ENCODE data around the gene LMTK2. TPM values are rescaled to one million over a fixed set of nuclear protein-coding genes. Genes with fewer than 3 reads are reported as not detected.

The LMTK2 gene
- total and polyA plus RNA-seq, 2 experiments from 2014 or later: 6.1 to 30.8 TPM

DNA sequence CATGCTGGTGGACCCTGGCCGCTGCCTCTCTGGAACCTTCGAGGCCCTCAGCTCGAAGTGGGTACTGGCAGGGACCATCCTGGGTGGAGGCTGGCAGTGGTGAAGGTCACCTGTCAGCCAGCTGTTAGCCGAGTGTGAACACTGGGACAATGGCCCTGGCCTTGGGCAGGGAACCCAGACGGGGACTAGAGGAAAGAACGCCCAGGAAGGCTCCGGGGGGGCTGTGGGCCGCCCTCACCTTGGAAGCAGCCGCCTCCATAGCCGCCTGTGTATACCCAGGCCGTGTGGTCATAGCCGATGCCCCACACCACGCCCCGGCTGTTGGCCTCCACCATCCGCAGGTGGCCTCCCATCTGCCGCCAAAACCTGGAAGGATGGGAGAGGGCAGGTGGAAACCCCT is 122.1 kb downstream of the LMTK2 start:
- Mint-ChIP-seq H3K4me3 (no peak overlapping the region), H3K9me3 (no peaks in the 10 kb centered on the region), H3K27ac (no peak overlapping the region), H3K4me1 (no peaks in the 10 kb centered on the region), H3K36me3 (ENCODE audit: low read depth) (no peaks in the 10 kb centered on the region), H3K27me3 (ENCODE audit: insufficient read depth, low read depth, poor library complexity) (peaks cover 8% of the 10 kb centered on the region)
- Histone ChIP-seq H3K36me3 (ENCODE audit: insufficient read depth) (no peaks in the 10 kb centered on the region), H4K20me1 (replicated peaks; ENCODE audit: insufficient read depth) (no peaks in the 10 kb centered on the region), H3K9me2 (ENCODE audit: insufficient read depth) (no peaks in the 10 kb centered on the region), H2AFZ (no peak overlapping the region), H3K4me2 (no peak overlapping the region), H3K4me3 (no peak overlapping the region), H3K27ac (ENCODE audit: low read depth) (no peak overlapping the region), H3K4me1 (ENCODE audit: insufficient read depth) (no peaks in the 10 kb centered on the region), H3F3A (replicated peaks; ENCODE audit: low read depth) (no peaks in the 10 kb centered on the region), H3K79me2 (replicated peaks; ENCODE audit: insufficient read depth) (no peaks in the 10 kb centered on the region), H3K27me3 (ENCODE audit: insufficient read depth) (no peaks in the 10 kb centered on the region)
- ATAC-seq (no peak), DNase-seq (ENCODE audit: low spot score) (no peak)
- TF ChIP-seq CTCF (conservative IDR thresholded peaks at IDR 0.05; ENCODE audit: low read depth in 2 of 2): no peak
- no peak for TF ChIP-seq POLR2AphosphoS5 (IDR thresholded peaks at IDR 0.05; ENCODE audit: low read depth)
- TF ChIP-seq EZH2 (IDR thresholded peaks at IDR 0.05; ENCODE audit: low read depth, unreplicated experiment): no peak
- no peak for TF ChIP-seq JUNB (IDR thresholded peaks at IDR 0.05; ENCODE audit: unreplicated experiment)
- no peak for TF ChIP-seq ZNF462 (CRISPR knock-in tag; IDR thresholded peaks at IDR 0.05)
- TF ChIP-seq, protein P1, sequence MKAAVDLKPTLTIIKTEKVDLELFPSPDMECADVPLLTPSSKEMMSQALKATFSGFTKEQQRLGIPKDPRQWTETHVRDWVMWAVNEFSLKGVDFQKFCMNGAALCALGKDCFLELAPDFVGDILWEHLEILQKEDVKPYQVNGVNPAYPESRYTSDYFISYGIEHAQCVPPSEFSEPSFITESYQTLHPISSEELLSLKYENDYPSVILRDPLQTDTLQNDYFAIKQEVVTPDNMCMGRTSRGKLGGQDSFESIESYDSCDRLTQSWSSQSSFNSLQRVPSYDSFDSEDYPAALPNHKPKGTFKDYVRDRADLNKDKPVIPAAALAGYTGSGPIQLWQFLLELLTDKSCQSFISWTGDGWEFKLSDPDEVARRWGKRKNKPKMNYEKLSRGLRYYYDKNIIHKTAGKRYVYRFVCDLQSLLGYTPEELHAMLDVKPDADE (IDR thresholded peaks at IDR 0.05): no peak
- no peak for TF ChIP-seq CREB1 (CRISPR knock-in tag; IDR thresholded peaks at IDR 0.05; ENCODE audit: low read depth)
- TF ChIP-seq NANOG (IDR thresholded peaks at IDR 0.05; ENCODE audit: borderline replicate concordance): no peak
- TF ChIP-seq EZH2phosphoT487 (IDR thresholded peaks at IDR 0.05; ENCODE audit: unreplicated experiment): no peak
- no peak for TF ChIP-seq ZNF331 (CRISPR knock-in tag; IDR thresholded peaks at IDR 0.05; ENCODE audit: low read depth)
- TF ChIP-seq REST (IDR thresholded peaks at IDR 0.05; ENCODE audit: unreplicated experiment): no peak
- TF ChIP-seq ZNF114 (CRISPR knock-in tag; IDR thresholded peaks at IDR 0.05): no peak
- no peak for TF ChIP-seq STAT1 (IDR thresholded peaks at IDR 0.05; ENCODE audit: unreplicated experiment)
